ENCODE results near the gene NKIRAS1. TPM values are rescaled to one million over a fixed set of nuclear protein-coding genes. Genes with fewer than 3 reads are reported as not detected.

The NKIRAS1 gene
- total RNA-seq (2022; extraction: Qiagen RNA extraction; ENCODE audit: low read depth), result 9.0 to 10.8 TPM (median 9.4 TPM) in 5 replicates

GRCh38 chr3:23916886-23917678 is at the start of gene NKIRAS1, which contains the start of gene RPL15:
Gene NKIRAS1 (minus strand): TSS chr3:23916990. CDS start chr3:23910904, 6,086 bp downstream.
Gene RPL15 (plus strand): TSS chr3:23917132. CDS start chr3:23917860, 728 bp downstream.

GRCh38 chr3:23944861-23945662 is 28.3 kb upstream of the NKIRAS1 start, which contains the start of gene NR1D2:
Gene NR1D2 (plus strand): TSS chr3:23945286. CDS start chr3:23945579, 293 bp downstream.

Other genes with a start within 250 kb of the NKIRAS1 start
- 90.6 to 109 TPM (median 97.4 TPM) in 5 replicates for gene UBE2E1, start 111.0 kb downstream of the NKIRAS1 start, total RNA-seq (2022; extraction: Qiagen RNA extraction; ENCODE audit: low read depth)
- gene RPL15, start 142 bp upstream of the NKIRAS1 start, total RNA-seq (2022; extraction: Qiagen RNA extraction; ENCODE audit: low read depth), result 2,840 to 3,641 TPM (median 2,893 TPM) in 5 replicates
- gene NR1D2, start 28.3 kb upstream of the NKIRAS1 start, total RNA-seq (2022; extraction: Qiagen RNA extraction; ENCODE audit: low read depth), result 6.2 to 8.6 TPM (median 7.3 TPM) in 5 replicates